Measurements from ENCODE around the gene ISG15.

The ISG15 gene

GRCh38 chr1:1013105-1013921, at the start of gene ISG15:
Gene ISG15, plus strand, starts transcription at chr1:1013497. Its CDS starts 77 bp downstream, at chr1:1013574.
- DNase-seq: peak; percentile 76 to 91

GRCh38 chr1:963746-964525, 49.4 kb upstream of the ISG15 start:
- DNase-seq: no peak

GRCh38 chr1:964691-965525, 48.4 kb upstream of the ISG15 start:
- DNase-seq: no peak

- DNase-seq: no peak
Observed at GRCh38 chr1:965526-966134, 47.7 kb upstream of the ISG15 start.

GRCh38 chr1:966135-966703, 47.1 kb upstream of the ISG15 start, which contains the start of gene PLEKHN1:
Gene PLEKHN1, plus strand, starts transcription at chr1:966482. Its CDS starts 50 bp downstream, at chr1:966532.
- peak in 1 of 2 experiments; percentile 23 for DNase-seq

GRCh38 chr1:966704-967300, 46.5 kb upstream of the ISG15 start:
- peak; percentile 83 to 90 for DNase-seq

- DNase-seq: no peak
Observed at GRCh38 chr1:967466-968343, 45.6 kb upstream of the ISG15 start.

- DNase-seq: no peak
Observed at GRCh38 chr1:969260-969855, 43.9 kb upstream of the ISG15 start.

- DNase-seq: no peak
Observed at GRCh38 chr1:970242-970972, 42.9 kb upstream of the ISG15 start.

- no peak for DNase-seq
Observed at GRCh38 chr1:970973-971730, 42.1 kb upstream of the ISG15 start.

GRCh38 chr1:971751-972506, 41.4 kb upstream of the ISG15 start:
- DNase-seq: no peak

GRCh38 chr1:972726-973458, 40.4 kb upstream of the ISG15 start:
- no peak for DNase-seq

GRCh38 chr1:973459-974292, 39.6 kb upstream of the ISG15 start:
- no peak for DNase-seq

GRCh38 chr1:974293-974640, 39.0 kb upstream of the ISG15 start:
- DNase-seq: no peak

- DNase-seq: no peak
Observed at GRCh38 chr1:974687-975328, 38.5 kb upstream of the ISG15 start.

- no peak for DNase-seq
Observed at GRCh38 chr1:975365-975764, 37.9 kb upstream of the ISG15 start.

Measured in stimulated activated CD4-positive, alpha-beta T cell treated with anti-CD3 and anti-CD28 coated beads, Interleukin-4, amount 100 ng/mL, for 4 hours (primary cell).